ENCODE data around the gene NRARP. TPM values are rescaled to one million over a fixed set of nuclear protein-coding genes. Genes with fewer than 3 reads are reported as not detected.
A peak's percentile ranks its signal among the peaks of the same experiment; 100 is the strongest.

Gene NRARP
- total and polyA plus RNA-seq, 4 donors = 2.1 to 10.8 (median 5.8) TPM

DNA sequence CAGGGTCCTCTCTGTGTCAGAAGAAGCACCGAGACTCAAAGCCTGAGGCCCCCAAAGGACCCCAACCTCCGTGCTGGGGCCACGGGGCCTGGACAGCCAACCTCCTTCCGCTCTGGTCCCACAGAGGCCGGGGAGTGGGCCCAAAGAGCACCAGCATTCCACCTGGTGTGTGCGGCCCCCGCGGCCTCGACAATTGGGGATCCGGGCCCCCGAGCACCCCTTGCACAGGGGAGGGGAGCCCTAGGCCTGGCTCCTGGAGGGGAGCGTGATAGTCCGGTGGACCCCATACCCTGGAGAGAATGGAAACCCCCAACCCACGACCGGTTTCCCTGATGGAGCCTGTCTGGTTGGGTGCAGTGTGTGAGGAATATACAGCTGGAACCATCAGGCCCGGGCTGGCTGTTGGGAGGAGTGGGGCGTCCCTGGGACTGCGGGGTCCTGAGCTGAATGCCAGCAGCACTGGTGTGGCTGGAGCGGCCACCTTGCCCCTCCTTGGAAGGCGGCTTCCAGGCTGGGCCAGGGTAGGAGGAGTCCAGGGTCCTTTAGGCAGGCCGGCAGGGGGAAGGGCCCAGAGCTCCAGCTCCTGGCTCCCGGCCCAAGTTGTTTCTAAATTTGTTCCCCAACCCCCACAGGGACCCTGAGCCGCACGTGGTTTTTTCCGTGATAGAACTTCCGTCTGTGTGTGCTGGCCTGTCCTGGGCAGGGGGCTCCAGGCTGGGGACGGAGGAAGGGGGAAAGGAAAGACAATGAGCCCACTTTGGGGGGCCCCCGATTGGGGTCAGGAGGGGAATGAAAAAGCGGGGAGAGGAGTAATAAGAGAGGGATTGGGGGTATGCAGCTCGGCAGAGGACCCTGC is 25.4 kb downstream of the NRARP start:
- no peaks in the 10 kb centered on the region for H3K27me3 ChIP-seq (ENCODE audit: control insufficient read depth in 3 of 3, insufficient read depth in 3 of 3, low read length in 2 of 3)
- peaks cover 0 to 41% (median 10%) of the 10 kb centered on the region in 4 donors for H3K36me3 ChIP-seq (ENCODE audit: control insufficient read depth in 4 of 4, insufficient read depth in 4 of 4, low read length in 4 of 4)
- H3K27ac ChIP-seq (ENCODE audit: low read depth in 1 of 2, low read length in 1 of 2) = peak overlapping the region; percentile 94 to 97
- H3K4me1 ChIP-seq (ENCODE audit: control insufficient read depth in 5 of 5, insufficient read depth in 5 of 5, low read length in 5 of 5) = peaks cover 0 to 32% (median 4%) of the 10 kb centered on the region in 5 donors
- 36 to 41% methylated on average over 28 to 30 of the region's 30 CpGs for WGBS, 2 donors
- TF ChIP-seq, protein P1, sequence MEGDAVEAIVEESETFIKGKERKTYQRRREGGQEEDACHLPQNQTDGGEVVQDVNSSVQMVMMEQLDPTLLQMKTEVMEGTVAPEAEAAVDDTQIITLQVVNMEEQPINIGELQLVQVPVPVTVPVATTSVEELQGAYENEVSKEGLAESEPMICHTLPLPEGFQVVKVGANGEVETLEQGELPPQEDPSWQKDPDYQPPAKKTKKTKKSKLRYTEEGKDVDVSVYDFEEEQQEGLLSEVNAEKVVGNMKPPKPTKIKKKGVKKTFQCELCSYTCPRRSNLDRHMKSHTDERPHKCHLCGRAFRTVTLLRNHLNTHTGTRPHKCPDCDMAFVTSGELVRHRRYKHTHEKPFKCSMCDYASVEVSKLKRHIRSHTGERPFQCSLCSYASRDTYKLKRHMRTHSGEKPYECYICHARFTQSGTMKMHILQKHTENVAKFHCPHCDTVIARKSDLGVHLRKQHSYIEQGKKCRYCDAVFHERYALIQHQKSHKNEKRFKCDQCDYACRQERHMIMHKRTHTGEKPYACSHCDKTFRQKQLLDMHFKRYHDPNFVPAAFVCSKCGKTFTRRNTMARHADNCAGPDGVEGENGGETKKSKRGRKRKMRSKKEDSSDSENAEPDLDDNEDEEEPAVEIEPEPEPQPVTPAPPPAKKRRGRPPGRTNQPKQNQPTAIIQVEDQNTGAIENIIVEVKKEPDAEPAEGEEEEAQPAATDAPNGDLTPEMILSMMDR (IDR thresholded peaks at IDR 0.05; ENCODE audit: control extremely low read depth, extremely low read depth) = no peak
- H3K9ac ChIP-seq (ENCODE audit: insufficient read depth in 1 of 2, low read length in 2 of 2) = no peak overlapping the region
- no peak overlapping the region for H3K4me3 ChIP-seq
- ATAC-seq (ENCODE audit: insufficient read depth, low FRiP score) = peak; percentile 25
- peaks cover 0 to 4% (median 0%) of the 10 kb centered on the region in 4 donors for H3K9me3 ChIP-seq (ENCODE audit: control insufficient read depth in 4 of 4, insufficient read depth in 3 of 4, low read length in 3 of 4)
- peak; percentile 88 to 95 (median 91) for DNase-seq

- Histone ChIP-seq H3K27me3 (ENCODE audit: control insufficient read depth in 3 of 3, insufficient read depth in 3 of 3, low read length in 2 of 3) (no peaks in the 10 kb centered on the region), H3K9ac (ENCODE audit: insufficient read depth in 1 of 2, low read length in 2 of 2) (no peak overlapping the region), H3K36me3 (ENCODE audit: control insufficient read depth in 4 of 4, insufficient read depth in 4 of 4, low read length in 4 of 4) (peaks cover 1 to 39% (median 11%) of the 10 kb centered on the region in 4 donors), H3K9me3 (ENCODE audit: control insufficient read depth in 4 of 4, insufficient read depth in 3 of 4, low read length in 3 of 4) (peaks cover 0 to 4% (median 0%) of the 10 kb centered on the region in 4 donors), H3K4me3 (peak overlapping the region; percentile 7), H3K27ac (ENCODE audit: low read depth in 1 of 2, low read length in 1 of 2) (peak overlapping the region; percentile 94 to 97), H3K4me1 (ENCODE audit: control insufficient read depth in 5 of 5, insufficient read depth in 5 of 5, low read length in 5 of 5) (peaks cover 0 to 30% (median 4%) of the 10 kb centered on the region in 5 donors)
- no peak for DNase-seq
- WGBS, 2 donors = 83 to 88% methylated on average over 24 of the region's 24 CpGs
- ATAC-seq (ENCODE audit: insufficient read depth, low FRiP score) = no peak
- TF ChIP-seq, protein P1 (IDR thresholded peaks at IDR 0.05; ENCODE audit: control extremely low read depth, extremely low read depth) = no peak
These were observed 26.2 kb downstream of the NRARP start for GRCh38 chr9:137275588-137276472.

GRCh38 chr9:137275203-137275587 is 26.9 kb downstream of the NRARP start:
- Histone ChIP-seq H3K4me3 (peak overlapping the region; percentile 7), H3K4me1 (ENCODE audit: control insufficient read depth in 5 of 5, insufficient read depth in 5 of 5, low read length in 5 of 5) (peaks cover 0 to 30% (median 4%) of the 10 kb centered on the region in 5 donors), H3K9ac (ENCODE audit: insufficient read depth in 1 of 2, low read length in 2 of 2) (no peak overlapping the region), H3K36me3 (ENCODE audit: control insufficient read depth in 4 of 4, insufficient read depth in 4 of 4, low read length in 4 of 4) (peaks cover 3 to 33% (median 12%) of the 10 kb centered on the region in 4 donors), H3K27me3 (ENCODE audit: control insufficient read depth in 3 of 3, insufficient read depth in 3 of 3, low read length in 2 of 3) (no peaks in the 10 kb centered on the region), H3K9me3 (ENCODE audit: control insufficient read depth in 4 of 4, insufficient read depth in 3 of 4, low read length in 3 of 4) (peaks cover 0 to 4% (median 0%) of the 10 kb centered on the region in 4 donors), H3K27ac (ENCODE audit: low read depth in 1 of 2, low read length in 1 of 2) (peak overlapping the region in 1 of 2 donors; percentile 97)
- DNase-seq (no peak), ATAC-seq (ENCODE audit: insufficient read depth, low FRiP score) (no peak)
- TF ChIP-seq, protein P1 (IDR thresholded peaks at IDR 0.05; ENCODE audit: control extremely low read depth, extremely low read depth) = no peak
- WGBS, 2 donors = 81 to 86% methylated on average over 10 of the region's 10 CpGs
